WTC11 (cell line): ENCODE data around the gene MYO15B. TPM values are rescaled to one million over a fixed set of nuclear protein-coding genes. Genes with fewer than 3 reads are reported as not detected.

Experiments
- ATAC-seq: fragments of 200-7000 bp; cut with Tn5 transposase; 2 replicates; pipeline ENCODE4 v1.10.0; 2021; ENCODE audit warnings: mild to moderate bottlenecking, moderate library complexity
- CTCF ChIA-PET: fragments of 300-600 bp; sonication (Branson Sonifier 250); formaldehyde crosslinking; loops from one replicate; lab custom pipeline; 2021; ENCODE audit warnings: antibody characterized with exemption; lab: Charles Lee
- POLR2A ChIA-PET: fragments of 350-600 bp; sonication (Branson Sonifier 250); formaldehyde crosslinking; loops from one replicate; lab custom pipeline; 2021; ENCODE audit warnings: antibody characterized with exemption; lab: Charles Lee
- DNase-seq: peaks from one replicate; pipeline ENCODE4 v3.0.0; 2021; ENCODE audit warnings: low spot score
- H3K27ac Mint-ChIP-seq: 2 replicates; pipeline ENCODE4 v1.8.0; 2021; ENCODE audit warnings: mixed read lengths
- H3K27me3 Mint-ChIP-seq: 2 replicates; pipeline ENCODE4 v1.8.0; 2021; ENCODE audit warnings: low read depth, mild to moderate bottlenecking, moderate library complexity, mixed read lengths
- H3K36me3 Mint-ChIP-seq: 2 replicates; pipeline ENCODE4 v1.8.0; 2021; ENCODE audit warnings: mixed read lengths
- H3K4me1 Mint-ChIP-seq: 2 replicates; pipeline ENCODE4 v1.8.0; 2022; ENCODE audit warnings: mixed read lengths
- H3K4me3 Mint-ChIP-seq: 2 replicates; pipeline ENCODE4 v1.8.0; 2021; ENCODE audit warnings: mild to moderate bottlenecking, moderate library complexity, mixed read lengths
- H3K9me3 Mint-ChIP-seq: 2 replicates; pipeline ENCODE4 v1.8.0; 2021; ENCODE audit warnings: mixed read lengths
- AFF4 ChIP-seq: sonication (generic); formaldehyde crosslinking; IDR thresholded peaks from 2 replicates; pipeline ENCODE4 v1.8.1; 2023; ENCODE audit warnings: mild to moderate bottlenecking, missing genetic modification reagents, borderline replicate concordance
- ATF1 ChIP-seq: sonication (generic); formaldehyde crosslinking; IDR thresholded peaks from 2 replicates; pipeline ENCODE4 v1.8.1; 2023; ENCODE audit warnings: mild to moderate bottlenecking, moderate library complexity, missing genetic modification reagents
- ATF2 ChIP-seq: sonication (generic); formaldehyde crosslinking; IDR thresholded peaks from 2 replicates; pipeline ENCODE4 v1.8.1; 2022; ENCODE audit warnings: low read depth, missing genetic modification reagents, borderline replicate concordance
- ATF6 ChIP-seq: sonication (generic); formaldehyde crosslinking; IDR thresholded peaks from 2 replicates; pipeline ENCODE4 v1.8.1; 2023; ENCODE audit warnings: mild to moderate bottlenecking, missing genetic modification reagents
- CDX4 ChIP-seq: fragments of 250-450 bp; sonication (Bioruptor Pico); IDR thresholded peaks from 2 replicates; pipeline ENCODE4 v1.9.0; 2021; ENCODE audit warnings: moderate library complexity, mild to moderate bottlenecking, inconsistent platforms, borderline replicate concordance
- EMX1 ChIP-seq: fragments of 250-450 bp; sonication (Bioruptor Pico); IDR thresholded peaks from 2 replicates; pipeline ENCODE4 v1.8.0; 2021; ENCODE audit warnings: mild to moderate bottlenecking
- ETV6 ChIP-seq: sonication (generic); formaldehyde crosslinking; IDR thresholded peaks from 2 replicates; pipeline ENCODE4 v1.8.1; 2022; ENCODE audit warnings: mild to moderate bottlenecking, missing genetic modification reagents
- FOXP1 ChIP-seq: sonication (generic); formaldehyde crosslinking; IDR thresholded peaks from 2 replicates; pipeline ENCODE4 v1.8.0; 2022; ENCODE audit warnings: missing genetic modification reagents, mild to moderate bottlenecking, moderate library complexity, borderline replicate concordance
- JAZF1 ChIP-seq: fragments of 250-450 bp; sonication (Bioruptor Pico); IDR thresholded peaks from 2 replicates; pipeline ENCODE4 v1.9.0; 2021; ENCODE audit warnings: moderate library complexity, mild to moderate bottlenecking, inconsistent platforms
- JUN ChIP-seq: sonication (generic); formaldehyde crosslinking; IDR thresholded peaks from 2 replicates; pipeline ENCODE4 v1.8.0; 2023; ENCODE audit warnings: mild to moderate bottlenecking, missing genetic modification reagents
- MAX ChIP-seq: sonication (generic); formaldehyde crosslinking; IDR thresholded peaks from 2 replicates; pipeline ENCODE4 v1.8.0; 2022; ENCODE audit warnings: mild to moderate bottlenecking, missing genetic modification reagents
- NFE2L1 ChIP-seq: sonication (generic); formaldehyde crosslinking; IDR thresholded peaks from 2 replicates; pipeline ENCODE4 v1.8.1; 2023; ENCODE audit warnings: missing genetic modification reagents
- OVOL2 ChIP-seq: fragments of 250-450 bp; sonication (Bioruptor Pico); IDR thresholded peaks from 2 replicates; pipeline ENCODE4 v1.9.0; 2021; ENCODE audit warnings: mild to moderate bottlenecking, borderline replicate concordance
- PREB ChIP-seq: sonication (generic); formaldehyde crosslinking; IDR thresholded peaks from 2 replicates; pipeline ENCODE4 v1.8.1; 2022; ENCODE audit warnings: mild to moderate bottlenecking, missing genetic modification reagents, moderate library complexity, borderline replicate concordance
- SOX15 ChIP-seq: fragments of 250-450 bp; sonication (Bioruptor Pico); IDR thresholded peaks from 2 replicates; pipeline ENCODE4 v1.9.0; 2021; ENCODE audit warnings: mild to moderate bottlenecking
- TP53 ChIP-seq: sonication (generic); formaldehyde crosslinking; IDR thresholded peaks from 2 replicates; pipeline ENCODE4 v1.8.1; 2023; ENCODE audit warnings: mild to moderate bottlenecking, missing genetic modification reagents
- ZNF416 ChIP-seq: fragments of 250-450 bp; sonication (Bioruptor Pico); IDR thresholded peaks from 2 replicates; pipeline ENCODE4 v1.9.0; 2021; ENCODE audit warnings: mild to moderate bottlenecking, inconsistent platforms
- ZSCAN18 ChIP-seq: fragments of 250-450 bp; sonication (Bioruptor Pico); IDR thresholded peaks from 2 replicates; pipeline ENCODE4 v2.1.2; 2022; ENCODE audit warnings: mild to moderate bottlenecking, moderate library complexity
- total RNA-seq: library from RNA; stranded (reverse); gene quantifications from 3 replicates; pipeline ENCODE4 v1.2.3, GENCODE V29; 2021

MYO15B gene
- total RNA-seq, 1 experiment from 2014 or later = 35.6 TPM

GRCh38 chr17:75566834-75567233 lies 20.8 kb upstream of the MYO15B start:
- ChIA-PET POLR2A (no interaction called here), CTCF (no interaction called here)
- ATAC-seq (no peak), DNase-seq (no peak)
- no peaks in the 10 kb centered on the region for H3K4me1 Mint-ChIP-seq
- H3K27me3 Mint-ChIP-seq = no peaks in the 10 kb centered on the region
- TF ChIP-seq JAZF1 (CRISPR knock-in tag) = no peak
- TF ChIP-seq ATF2 (CRISPR knock-in tag) = no peak
- no peak for TF ChIP-seq NFE2L1
- no peak for TF ChIP-seq ATF1 (CRISPR knock-in tag)
- no peak for TF ChIP-seq MAX (CRISPR knock-in tag)
- peaks cover 3% of the 10 kb centered on the region; the same call in 1 of the 2 replicates for H3K36me3 Mint-ChIP-seq
- H3K9me3 Mint-ChIP-seq = no peaks in the 10 kb centered on the region
- H3K27ac Mint-ChIP-seq = no peak overlapping the region
- H3K4me3 Mint-ChIP-seq = no peak overlapping the region

- no peaks in the 10 kb centered on the region for H3K27me3 Mint-ChIP-seq
- TF ChIP-seq TP53 (CRISPR knock-in tag) (no peak), SOX15 (no peak), ZSCAN18 (no peak), OVOL2 (CRISPR knock-in tag) (no peak)
- no peak overlapping the region for H3K27ac Mint-ChIP-seq
- no peak overlapping the region for H3K4me3 Mint-ChIP-seq
- H3K4me1 Mint-ChIP-seq = no peaks in the 10 kb centered on the region
- POLR2A ChIA-PET = no interaction called here
- ATAC-seq = no peak
- CTCF ChIA-PET = interaction anchor here (1.0 kb wide), 1 partner anchor 33 kb away, joined by 3 read pairs; no protein-coding TSS in a partner anchor
- no peaks in the 10 kb centered on the region for H3K9me3 Mint-ChIP-seq
- peaks cover 3% of the 10 kb centered on the region; the same call in 1 of the 2 replicates for H3K36me3 Mint-ChIP-seq
- DNase-seq = no peak
Observed at GRCh38 chr17:75568412-75569255, 19.0 kb upstream of the MYO15B start.

GRCh38 chr17:75570034-75570676 lies 17.4 kb upstream of the MYO15B start:
- DNase-seq (no peak), ATAC-seq (no peak)
- H3K27ac Mint-ChIP-seq = no peak overlapping the region
- CTCF ChIA-PET = interaction anchor here (0.9 to 1.0 kb wide), 2 partner anchors 40 to 64 kb away, joined by 3 read pairs; no protein-coding TSS in a partner anchor
- POLR2A ChIA-PET = no interaction called here
- peaks cover 3% of the 10 kb centered on the region; the same call in 1 of the 2 replicates for H3K36me3 Mint-ChIP-seq
- no peaks in the 10 kb centered on the region for H3K9me3 Mint-ChIP-seq
- H3K4me3 Mint-ChIP-seq = no peak overlapping the region
- H3K27me3 Mint-ChIP-seq = no peaks in the 10 kb centered on the region
- no peaks in the 10 kb centered on the region for H3K4me1 Mint-ChIP-seq
- no peak for TF ChIP-seq PREB (CRISPR knock-in tag)
- TF ChIP-seq ZNF416 (CRISPR knock-in tag) = no peak
- no peak for TF ChIP-seq FOXP1
- no peak for TF ChIP-seq ETV6 (CRISPR knock-in tag)
- TF ChIP-seq JUN (CRISPR knock-in tag) = no peak
- no peak for TF ChIP-seq CDX4 (CRISPR knock-in tag)
- no peak for TF ChIP-seq AFF4 (CRISPR knock-in tag)
- no peak for TF ChIP-seq ATF6 (CRISPR knock-in tag)
- no peak for TF ChIP-seq EMX1 (CRISPR knock-in tag)
- TF ChIP-seq NFE2L1 = no peak
